Peyer's patch (tissue), 4 donors: ENCODE measurements around the gene HMCN1.

ENCODE experiments used
- POLR2A ChIP-seq, 2 donors: fragments of 450-650 bp; IDR thresholded peaks; one replicate each; pipeline ENCODE4 v1.5.1; 2017; ENCODE audit warnings: antibody characterized with exemption in 2 of 2, mild to moderate bottlenecking in 2 of 2, moderate library complexity in 2 of 2
- TF ChIP-seq, protein P1 (sequence below), 6 experiments: fragments of 450-650 bp in 4 of 6; fragments of 200-600 bp in 2 of 6; sonication (generic) in 1 of 6; IDR thresholded peaks; one replicate each; pipeline ENCODE4 v1.5.1; 2017 to 2019; ENCODE audit warnings: antibody characterized with exemption in 6 of 6, mild to moderate bottlenecking in 3 of 6, moderate library complexity in 1 of 6

DNA sequence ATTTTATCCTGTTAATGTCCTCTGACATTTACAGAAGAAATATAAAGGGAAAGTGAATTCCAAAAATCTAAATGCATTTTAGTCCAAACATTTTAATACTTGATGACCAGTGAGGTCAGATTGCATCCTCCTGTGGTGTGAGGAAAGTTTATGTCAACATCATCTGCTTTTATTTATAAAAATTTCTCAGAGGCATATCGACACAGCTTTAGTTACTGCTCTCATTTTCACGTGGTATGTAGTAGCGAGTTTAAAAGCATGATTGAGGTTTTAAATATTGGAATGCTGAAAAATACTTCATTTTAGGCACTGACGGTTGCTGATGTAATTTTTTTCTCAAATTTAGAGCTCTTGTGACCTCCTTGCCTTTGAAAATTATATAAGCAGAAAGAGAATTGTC is 234.8 kb downstream of the HMCN1 start:
- TF ChIP-seq, protein P1, sequence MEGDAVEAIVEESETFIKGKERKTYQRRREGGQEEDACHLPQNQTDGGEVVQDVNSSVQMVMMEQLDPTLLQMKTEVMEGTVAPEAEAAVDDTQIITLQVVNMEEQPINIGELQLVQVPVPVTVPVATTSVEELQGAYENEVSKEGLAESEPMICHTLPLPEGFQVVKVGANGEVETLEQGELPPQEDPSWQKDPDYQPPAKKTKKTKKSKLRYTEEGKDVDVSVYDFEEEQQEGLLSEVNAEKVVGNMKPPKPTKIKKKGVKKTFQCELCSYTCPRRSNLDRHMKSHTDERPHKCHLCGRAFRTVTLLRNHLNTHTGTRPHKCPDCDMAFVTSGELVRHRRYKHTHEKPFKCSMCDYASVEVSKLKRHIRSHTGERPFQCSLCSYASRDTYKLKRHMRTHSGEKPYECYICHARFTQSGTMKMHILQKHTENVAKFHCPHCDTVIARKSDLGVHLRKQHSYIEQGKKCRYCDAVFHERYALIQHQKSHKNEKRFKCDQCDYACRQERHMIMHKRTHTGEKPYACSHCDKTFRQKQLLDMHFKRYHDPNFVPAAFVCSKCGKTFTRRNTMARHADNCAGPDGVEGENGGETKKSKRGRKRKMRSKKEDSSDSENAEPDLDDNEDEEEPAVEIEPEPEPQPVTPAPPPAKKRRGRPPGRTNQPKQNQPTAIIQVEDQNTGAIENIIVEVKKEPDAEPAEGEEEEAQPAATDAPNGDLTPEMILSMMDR (IDR thresholded peaks at IDR 0.05): no peak
- TF ChIP-seq POLR2A (IDR thresholded peaks at IDR 0.05): no peak
